Measurements from ENCODE around the gene FLNA. TPM values are rescaled to one million over a fixed set of nuclear protein-coding genes. Genes with fewer than 3 reads are reported as not detected.
A peak's percentile ranks its signal among the peaks of the same experiment; 100 is the strongest.

The FLNA gene
- total and polyA plus RNA-seq, 2 experiments from 2014 or later = 1,379 to 2,857 TPM

GRCh38 chrX:154417157-154417556, 42.7 kb upstream of the FLNA start:
- Histone ChIP-seq H3K27me3 (replicated peaks; ENCODE audit: insufficient read depth) (no peaks in the 10 kb centered on the region), H3F3A (ENCODE audit: insufficient read depth) (no peaks in the 10 kb centered on the region), H3K4me3 (no peak overlapping the region), H3K79me2 (ENCODE audit: insufficient read depth) (no peaks in the 10 kb centered on the region), H4K20me1 (ENCODE audit: insufficient read depth) (no peaks in the 10 kb centered on the region), H3K4me2 (ENCODE audit: unreplicated experiment) (no peak overlapping the region), H3K27ac (no peak overlapping the region), H3K36me3 (ENCODE audit: low read depth) (no peaks in the 10 kb centered on the region), H3K4me1 (ENCODE audit: insufficient read depth) (peaks cover 4% of the 10 kb centered on the region; the same call in 1 of the 2 replicates), H3K9ac (no peak overlapping the region), H3K9me2 (ENCODE audit: insufficient read depth) (no peaks in the 10 kb centered on the region), H3K9me3 (ENCODE audit: low read depth) (no peaks in the 10 kb centered on the region), H2AFZ (no peak overlapping the region)
- TF ChIP-seq EZH2 (IDR thresholded peaks at IDR 0.05; ENCODE audit: insufficient read depth, poor library complexity, severe bottlenecking) (no peak), EZH2phosphoT487 (IDR thresholded peaks at IDR 0.05; ENCODE audit: insufficient read depth, low read depth) (no peak)
- WGBS, 2 experiments (ENCODE audit: low coverage in 1 of 2, low lambda C conversion rate in 2 of 2, missing lambda C conversion rate in 2 of 2) = 78 to 82% methylated on average over 5 to 7 of the region's 7 CpGs
- no peak for DNase-seq
- in situ Hi-C loops (cut with MboI) = no loop called here

- Histone ChIP-seq H3K27ac (no peak overlapping the region), H3K9me2 (ENCODE audit: insufficient read depth) (no peaks in the 10 kb centered on the region), H2AFZ (no peak overlapping the region), H3K9me3 (ENCODE audit: low read depth) (no peaks in the 10 kb centered on the region), H3K4me3 (no peak overlapping the region), H3K36me3 (ENCODE audit: low read depth) (no peaks in the 10 kb centered on the region), H3K27me3 (replicated peaks; ENCODE audit: insufficient read depth) (no peaks in the 10 kb centered on the region), H3K9ac (no peak overlapping the region), H3K4me1 (ENCODE audit: insufficient read depth) (peaks cover 6% of the 10 kb centered on the region; the same call in 1 of the 2 replicates), H3K4me2 (ENCODE audit: unreplicated experiment) (no peak overlapping the region), H3K79me2 (ENCODE audit: insufficient read depth) (peaks cover 21% of the 10 kb centered on the region), H4K20me1 (ENCODE audit: insufficient read depth) (no peaks in the 10 kb centered on the region), H3F3A (ENCODE audit: insufficient read depth) (no peaks in the 10 kb centered on the region)
- DNase-seq = no peak
- 37 to 43% methylated on average over 3 to 6 of the region's 8 CpGs for WGBS, 2 experiments (ENCODE audit: low coverage in 1 of 2, low lambda C conversion rate in 2 of 2, missing lambda C conversion rate in 2 of 2)
- no peak for TF ChIP-seq EZH2 (IDR thresholded peaks at IDR 0.05; ENCODE audit: insufficient read depth, poor library complexity, severe bottlenecking)
- in situ Hi-C loops (cut with MboI) = no loop called here
These were observed 38.7 kb upstream of the FLNA start for GRCh38 chrX:154413142-154413541.

- WGBS, 2 experiments (ENCODE audit: low coverage in 1 of 2, low lambda C conversion rate in 2 of 2, missing lambda C conversion rate in 2 of 2) = 39 to 43% methylated on average over 4 of the region's 4 CpGs
- Histone ChIP-seq H3F3A (ENCODE audit: insufficient read depth) (no peaks in the 10 kb centered on the region), H3K4me1 (ENCODE audit: insufficient read depth) (peaks cover 6% of the 10 kb centered on the region; the same call in 1 of the 2 replicates), H3K4me2 (ENCODE audit: unreplicated experiment) (peak overlapping the region; percentile 73), H3K27ac (peak overlapping the region; percentile 76), H3K79me2 (ENCODE audit: insufficient read depth) (peaks cover 28% of the 10 kb centered on the region), H3K4me3 (peak overlapping the region; percentile 79), H3K9me3 (ENCODE audit: low read depth) (no peaks in the 10 kb centered on the region), H3K36me3 (ENCODE audit: low read depth) (no peaks in the 10 kb centered on the region), H3K9me2 (ENCODE audit: insufficient read depth) (no peaks in the 10 kb centered on the region), H3K27me3 (replicated peaks; ENCODE audit: insufficient read depth) (no peaks in the 10 kb centered on the region), H2AFZ (peak overlapping the region; percentile 76), H3K9ac (peak overlapping the region; percentile 80), H4K20me1 (ENCODE audit: insufficient read depth) (no peaks in the 10 kb centered on the region)
- in situ Hi-C loops (cut with MboI) = no loop called here
- peak; percentile 19 for DNase-seq
- TF ChIP-seq EZH2phosphoT487 (IDR thresholded peaks at IDR 0.05; ENCODE audit: insufficient read depth, low read depth) (no peak), EZH2 (IDR thresholded peaks at IDR 0.05; ENCODE audit: insufficient read depth, poor library complexity, severe bottlenecking) (no peak)
These were observed 38.0 kb upstream of the FLNA start for GRCh38 chrX:154412468-154412867.

GRCh38 chrX:154411981-154412340, 37.5 kb upstream of the FLNA start:
- Histone ChIP-seq H3K9me3 (ENCODE audit: low read depth) (no peaks in the 10 kb centered on the region), H3K79me2 (ENCODE audit: insufficient read depth) (peaks cover 31% of the 10 kb centered on the region), H3K4me1 (ENCODE audit: insufficient read depth) (peaks cover 6% of the 10 kb centered on the region; the same call in 1 of the 2 replicates), H3K36me3 (ENCODE audit: low read depth) (no peaks in the 10 kb centered on the region), H3K27me3 (replicated peaks; ENCODE audit: insufficient read depth) (no peaks in the 10 kb centered on the region), H3K4me3 (peak overlapping the region; percentile 79), H3K27ac (peak overlapping the region; percentile 76), H3K4me2 (ENCODE audit: unreplicated experiment) (peak overlapping the region; percentile 73), H4K20me1 (ENCODE audit: insufficient read depth) (no peaks in the 10 kb centered on the region), H3K9me2 (ENCODE audit: insufficient read depth) (no peaks in the 10 kb centered on the region), H3K9ac (peak overlapping the region; percentile 80), H2AFZ (peak overlapping the region; percentile 76), H3F3A (ENCODE audit: insufficient read depth) (no peaks in the 10 kb centered on the region)
- in situ Hi-C loops (cut with MboI) = no loop called here
- peak; percentile 71 for DNase-seq
- TF ChIP-seq EZH2phosphoT487 (IDR thresholded peaks at IDR 0.05; ENCODE audit: insufficient read depth, low read depth) = no peak
- no peak for TF ChIP-seq EZH2 (IDR thresholded peaks at IDR 0.05; ENCODE audit: insufficient read depth, poor library complexity, severe bottlenecking)
- WGBS, 2 experiments (ENCODE audit: low coverage in 1 of 2, low lambda C conversion rate in 2 of 2, missing lambda C conversion rate in 2 of 2) = 0 to 3% methylated on average over 6 to 12 of the region's 29 CpGs

Measured in GM23248 (cell line).